ACC112 (cell line): ENCODE data around the gene MLEC.
A peak's percentile ranks its signal among the peaks of the same experiment; 100 is the strongest.
"Not testable (repeated sequence)": the region's sequence is repeated elsewhere in the genome, so short reads cannot be mapped to it uniquely, and the experiment has no call there.

Experiments
- H2AFZ ChIP-seq: fragments of 200-600 bp; sonication (generic); one replicate; pipeline ENCODE4 v1.6.0; 2017; ENCODE audit warnings: antibody characterized with exemption, low read length; ENCODE audit not compliant: unreplicated experiment
- H3K27ac ChIP-seq: fragments of 200-600 bp; sonication (generic); 2 replicates; pipeline ENCODE4 v1.5.1; 2014; ENCODE audit warnings: low read depth, mild to moderate bottlenecking, antibody characterized with exemption, low read length, moderate library complexity
- H3K27me3 ChIP-seq: fragments of 200-600 bp; sonication (generic); 2 replicates; pipeline ENCODE4 v1.6.1; 2014; ENCODE audit warnings: mild to moderate bottlenecking, antibody characterized with exemption, low read length, moderate library complexity, mixed read lengths; ENCODE audit not compliant: insufficient read depth
- H3K36me3 ChIP-seq: fragments of 200-600 bp; sonication (generic); 2 replicates; pipeline ENCODE4 v1.6.1; 2016; ENCODE audit warnings: mild to moderate bottlenecking, antibody characterized with exemption, low read length, moderate library complexity, mixed read lengths; ENCODE audit not compliant: insufficient read depth
- H3K4me1 ChIP-seq: fragments of 200-600 bp; sonication (generic); one replicate; pipeline ENCODE4 v1.6.1; 2016; ENCODE audit warnings: low read length, mixed read lengths; ENCODE audit not compliant: insufficient read depth, unreplicated experiment, control insufficient read depth
- H3K4me3 ChIP-seq: fragments of 200-600 bp; sonication (generic); 2 replicates; pipeline ENCODE4 v1.5.1; 2014; ENCODE audit warnings: mild to moderate bottlenecking, low read depth, low read length
- H3K79me2 ChIP-seq: fragments of 200-600 bp; sonication (generic); one replicate; pipeline ENCODE4 v1.6.0; 2016; ENCODE audit warnings: low read length; ENCODE audit not compliant: control insufficient read depth, unreplicated experiment, insufficient read depth

The MLEC gene

GRCh38 chr12:120663741-120664140 lies 23.2 kb upstream of the MLEC start:
- Histone ChIP-seq H2AFZ (no peak overlapping the region), H3K4me1 (no peaks in the 10 kb centered on the region), H3K79me2 (no peaks in the 10 kb centered on the region), H3K27me3 (peaks cover 8% of the 10 kb centered on the region; the same call in 1 of the 2 replicates), H3K36me3 (no peaks in the 10 kb centered on the region), H3K27ac (no peak overlapping the region), H3K4me3 (no peak overlapping the region)

- no peaks in the 10 kb centered on the region for H3K36me3 ChIP-seq
- peaks cover 9% of the 10 kb centered on the region for H3K4me1 ChIP-seq
- peaks cover 3% of the 10 kb centered on the region; the same call in 1 of the 2 replicates for H3K27me3 ChIP-seq
- H3K79me2 ChIP-seq: no peaks in the 10 kb centered on the region
- H3K27ac ChIP-seq: no peak overlapping the region
- H3K4me3 ChIP-seq: no peak overlapping the region
- H2AFZ ChIP-seq: peak overlapping the region; percentile 23
Measured at GRCh38 chr12:120666571-120667390, 20.2 kb upstream of the MLEC start.

- Histone ChIP-seq H3K79me2 (no peaks in the 10 kb centered on the region), H2AFZ (no peak overlapping the region), H3K27ac (no peak overlapping the region), H3K27me3 (no peaks in the 10 kb centered on the region), H3K36me3 (no peaks in the 10 kb centered on the region), H3K4me1 (peaks cover 9% of the 10 kb centered on the region), H3K4me3 (no peak overlapping the region)
Measured at GRCh38 chr12:120668091-120668867, 18.7 kb upstream of the MLEC start.

GRCh38 chr12:120668868-120669840 lies 17.8 kb upstream of the MLEC start:
- Histone ChIP-seq H3K27ac (no peak overlapping the region), H3K36me3 (no peaks in the 10 kb centered on the region), H3K4me1 (peaks cover 9% of the 10 kb centered on the region), H3K4me3 (no peak overlapping the region), H3K27me3 (no peaks in the 10 kb centered on the region), H3K79me2 (no peaks in the 10 kb centered on the region), H2AFZ (peak overlapping the region; percentile 73)

- H3K4me3 ChIP-seq, H3K27ac ChIP-seq, H3K79me2 ChIP-seq, H2AFZ ChIP-seq, H3K36me3 ChIP-seq, H3K27me3 ChIP-seq, H3K4me1 ChIP-seq: not testable (repeated sequence)
Measured at GRCh38 chr12:120670237-120670636, 16.7 kb upstream of the MLEC start.

GRCh38 chr12:120670667-120671066 lies 16.3 kb upstream of the MLEC start:
- H3K27ac ChIP-seq: no peak overlapping the region
- H3K27me3 ChIP-seq: no peaks in the 10 kb centered on the region

GRCh38 chr12:120674097-120674636 lies 12.8 kb upstream of the MLEC start:
- no peaks in the 10 kb centered on the region for H3K36me3 ChIP-seq
- H3K27ac ChIP-seq: no peak overlapping the region
- no peaks in the 10 kb centered on the region for H3K27me3 ChIP-seq
- H3K79me2 ChIP-seq: no peaks in the 10 kb centered on the region
- no peak overlapping the region for H2AFZ ChIP-seq
- H3K4me3 ChIP-seq: no peak overlapping the region
- peaks cover 18% of the 10 kb centered on the region for H3K4me1 ChIP-seq

More at GRCh38 chr12:120670667-120671066, 16.3 kb upstream of the MLEC start:
- Histone ChIP-seq H3K79me2 (no peaks in the 10 kb centered on the region), H3K4me3 (no peak overlapping the region), H3K36me3 (no peaks in the 10 kb centered on the region), H2AFZ (no peak overlapping the region), H3K4me1 (peaks cover 9% of the 10 kb centered on the region)

- H3K27me3 ChIP-seq: no peaks in the 10 kb centered on the region
- H3K4me3 ChIP-seq: no peak overlapping the region
- H3K27ac ChIP-seq: peak overlapping the region; percentile 7; the same call in 1 of the 2 replicates
- H3K79me2 ChIP-seq: no peaks in the 10 kb centered on the region
- H3K4me1 ChIP-seq: peaks cover 13% of the 10 kb centered on the region
- no peak overlapping the region for H2AFZ ChIP-seq
- no peaks in the 10 kb centered on the region for H3K36me3 ChIP-seq
Measured at GRCh38 chr12:120677765-120678473, 9.0 kb upstream of the MLEC start.

- H3K36me3 ChIP-seq: no peaks in the 10 kb centered on the region
- H3K27me3 ChIP-seq: no peaks in the 10 kb centered on the region
- H3K4me3 ChIP-seq: no peak overlapping the region
- H2AFZ ChIP-seq: no peak overlapping the region
- H3K27ac ChIP-seq: peak overlapping the region; percentile 7; the same call in 1 of the 2 replicates
- peaks cover 13% of the 10 kb centered on the region for H3K4me1 ChIP-seq
- H3K79me2 ChIP-seq: no peaks in the 10 kb centered on the region
Measured at GRCh38 chr12:120678572-120678971, 8.4 kb upstream of the MLEC start.
